Upper lobe of left lung (tissue), 4 donors: Measurements from ENCODE around the gene TCEANC2.

Experiments used
- EP300 ChIP-seq, 4 donors: sonication (generic); formaldehyde crosslinking; IDR thresholded peaks; one replicate each; pipeline ENCODE4 v1.5.1; 2017; ENCODE audit warnings: antibody characterized with exemption in 4 of 4, control low read depth in 2 of 4
- POLR2A ChIP-seq, 4 donors: fragments of 450-650 bp; IDR thresholded peaks; one replicate each; pipeline ENCODE4 v1.5.1; 2016 to 2017; ENCODE audit warnings: antibody characterized with exemption in 4 of 4, mild to moderate bottlenecking in 2 of 4
- POLR2AphosphoS5 ChIP-seq, 2 donors: sonication (generic); formaldehyde crosslinking; IDR thresholded peaks; one replicate each; pipeline ENCODE4 v1.5.1; 2017; ENCODE audit warnings: antibody characterized with exemption in 2 of 2
- TF ChIP-seq, protein P1 (sequence below), 6 experiments: fragments of 450-650 bp in 4 of 6; fragments of 200-600 bp in 2 of 6; sonication (generic) in 2 of 6; IDR thresholded peaks; one replicate each; pipeline ENCODE4 v1.5.1; 2016 to 2019; ENCODE audit warnings: antibody characterized with exemption in 6 of 6

DNA sequence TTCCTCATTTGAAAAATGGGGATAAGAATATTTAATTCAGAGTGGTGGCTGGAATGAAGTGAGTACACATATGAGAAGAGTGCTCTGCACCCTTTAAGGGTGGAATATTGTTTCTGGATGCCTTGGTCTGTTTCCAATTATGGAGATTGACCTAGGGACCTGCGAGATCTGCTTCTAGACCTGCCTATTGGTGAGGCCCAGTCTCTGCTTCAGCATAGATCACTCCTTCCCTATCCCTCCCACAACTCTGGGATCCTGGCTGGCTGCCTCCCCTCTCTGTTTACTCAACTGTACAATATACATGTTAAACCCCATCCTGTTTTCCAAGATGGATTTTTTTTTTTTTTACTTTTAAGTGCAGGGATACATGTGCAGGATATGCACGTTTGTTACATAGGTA lies 29.1 kb upstream of the TCEANC2 start:
- TF ChIP-seq, protein P1, sequence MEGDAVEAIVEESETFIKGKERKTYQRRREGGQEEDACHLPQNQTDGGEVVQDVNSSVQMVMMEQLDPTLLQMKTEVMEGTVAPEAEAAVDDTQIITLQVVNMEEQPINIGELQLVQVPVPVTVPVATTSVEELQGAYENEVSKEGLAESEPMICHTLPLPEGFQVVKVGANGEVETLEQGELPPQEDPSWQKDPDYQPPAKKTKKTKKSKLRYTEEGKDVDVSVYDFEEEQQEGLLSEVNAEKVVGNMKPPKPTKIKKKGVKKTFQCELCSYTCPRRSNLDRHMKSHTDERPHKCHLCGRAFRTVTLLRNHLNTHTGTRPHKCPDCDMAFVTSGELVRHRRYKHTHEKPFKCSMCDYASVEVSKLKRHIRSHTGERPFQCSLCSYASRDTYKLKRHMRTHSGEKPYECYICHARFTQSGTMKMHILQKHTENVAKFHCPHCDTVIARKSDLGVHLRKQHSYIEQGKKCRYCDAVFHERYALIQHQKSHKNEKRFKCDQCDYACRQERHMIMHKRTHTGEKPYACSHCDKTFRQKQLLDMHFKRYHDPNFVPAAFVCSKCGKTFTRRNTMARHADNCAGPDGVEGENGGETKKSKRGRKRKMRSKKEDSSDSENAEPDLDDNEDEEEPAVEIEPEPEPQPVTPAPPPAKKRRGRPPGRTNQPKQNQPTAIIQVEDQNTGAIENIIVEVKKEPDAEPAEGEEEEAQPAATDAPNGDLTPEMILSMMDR (IDR thresholded peaks at IDR 0.05), result no peak
- no peak for TF ChIP-seq POLR2A (IDR thresholded peaks at IDR 0.05)
- no peak for TF ChIP-seq POLR2AphosphoS5 (IDR thresholded peaks at IDR 0.05)
- TF ChIP-seq EP300 (IDR thresholded peaks at IDR 0.05), result no peak
